ENCODE measurements around the gene ADAM8. TPM values are rescaled to one million over a fixed set of nuclear protein-coding genes. Genes with fewer than 3 reads are reported as not detected.

The ADAM8 gene
- total RNA-seq, 2 experiments from 2014 or later = 10.0 to 16.3 TPM

- no peaks in the 10 kb centered on the region for H4K20me1 ChIP-seq (ENCODE audit: insufficient read depth, low read length)
- H3K9me3 ChIP-seq (ENCODE audit: low read length) = no peaks in the 10 kb centered on the region
- intact Hi-C loops (cut with micrococcal nuclease; ENCODE audit: unreplicated experiment) = no loop called here
- no peak overlapping the region for H3K27ac ChIP-seq (ENCODE audit: low read depth, low read length, poor library complexity, severe bottlenecking)
- H3K9me2 ChIP-seq (ENCODE audit: insufficient read depth, low read length) = no peaks in the 10 kb centered on the region
- POLR2A ChIA-PET = interaction anchor here (0.6 to 0.7 kb wide), 4 partner anchors 36 to 224 kb away, joined by 3 to 5 read pairs (median 3); no protein-coding TSS in a partner anchor
- no peak overlapping the region for H3K4me3 ChIP-seq (ENCODE audit: low read depth, low read length, poor library complexity, severe bottlenecking)
- H3K36me3 ChIP-seq (ENCODE audit: insufficient read depth, low read length) = peaks cover 26% of the 10 kb centered on the region; the same call in 1 of the 2 replicates
- TF ChIP-seq EZH2phosphoT487 (IDR thresholded peaks at IDR 0.05; ENCODE audit: borderline replicate concordance, low read depth, low read length) (no peak), CTCF (conservative IDR thresholded peaks at IDR 0.05; ENCODE audit: low read length) (no peak)
- CTCF ChIA-PET (ENCODE audit: unreplicated experiment) = interaction anchor here (1.1 kb wide), 1 partner anchor 8 kb away, joined by 4 read pairs; no protein-coding TSS in a partner anchor
- H3K4me2 ChIP-seq (ENCODE audit: low read length) = no peak overlapping the region
- H2AFZ ChIP-seq (ENCODE audit: low read length) = no peak overlapping the region
- H3K79me2 ChIP-seq (ENCODE audit: insufficient read depth, low read depth, low read length) = no peaks in the 10 kb centered on the region
- no TSS peak for BruUV-seq (replicated peaks)
- H3K4me1 ChIP-seq (ENCODE audit: insufficient read depth, low read length, poor library complexity, severe bottlenecking) = peaks cover 21% of the 10 kb centered on the region
- DNase-seq (ENCODE audit: low spot score) = peak; percentile 24
These were observed 39.2 kb upstream of the ADAM8 start for GRCh38 chr10:133315847-133316246.

- no peak overlapping the region for H3K4me3 ChIP-seq (ENCODE audit: low read depth, low read length, poor library complexity, severe bottlenecking)
These were observed 38.2 kb upstream of the ADAM8 start for GRCh38 chr10:133314911-133315310.

More at GRCh38 chr10:133314911-133315310, 38.2 kb upstream of the ADAM8 start:
- CTCF ChIA-PET (ENCODE audit: unreplicated experiment) = no interaction called here
- H3K9me2 ChIP-seq (ENCODE audit: insufficient read depth, low read length) = no peaks in the 10 kb centered on the region
- no TSS peak for BruUV-seq (replicated peaks)
- peaks cover 21% of the 10 kb centered on the region for H3K4me1 ChIP-seq (ENCODE audit: insufficient read depth, low read length, poor library complexity, severe bottlenecking)
- no peaks in the 10 kb centered on the region for H3K79me2 ChIP-seq (ENCODE audit: insufficient read depth, low read depth, low read length)
- H3K9me3 ChIP-seq (ENCODE audit: low read length) = no peaks in the 10 kb centered on the region
- intact Hi-C loops (cut with micrococcal nuclease; ENCODE audit: unreplicated experiment) = no loop called here
- POLR2A ChIA-PET = interaction anchor here (0.6 kb wide), 1 partner anchor 91 kb away, joined by 3 read pairs; no protein-coding TSS in a partner anchor
- H3K27ac ChIP-seq (ENCODE audit: low read depth, low read length, poor library complexity, severe bottlenecking) = peak overlapping the region; percentile 87
- H4K20me1 ChIP-seq (ENCODE audit: insufficient read depth, low read length) = no peaks in the 10 kb centered on the region
- no peak for DNase-seq (ENCODE audit: low spot score)
- TF ChIP-seq EZH2phosphoT487 (IDR thresholded peaks at IDR 0.05; ENCODE audit: borderline replicate concordance, low read depth, low read length) (no peak), CTCF (conservative IDR thresholded peaks at IDR 0.05; ENCODE audit: low read length) (no peak)
- H3K4me2 ChIP-seq (ENCODE audit: low read length) = peak overlapping the region; percentile 35
- no peak overlapping the region for H2AFZ ChIP-seq (ENCODE audit: low read length)
- peaks cover 35% of the 10 kb centered on the region for H3K36me3 ChIP-seq (ENCODE audit: insufficient read depth, low read length)

Measured in OCI-LY7 (cell line).